Suprapubic skin (tissue), 3 donors: ENCODE measurements around the gene C2CD4A.

Experiments used
- POLR2AphosphoS5 ChIP-seq, 3 donors: sonication (generic); formaldehyde crosslinking; IDR thresholded peaks; one replicate each; pipeline ENCODE4 v1.6.1; 2017; ENCODE audit warnings: antibody characterized with exemption in 3 of 3
- TF ChIP-seq, protein P1 (sequence below), 2 donors: fragments of 200-600 bp in 1 of 2; fragments of 450-650 bp in 1 of 2; sonication (generic) in 1 of 2; IDR thresholded peaks; one replicate each; pipeline ENCODE4 v1.5.1; 2016 to 2019; ENCODE audit warnings: antibody characterized with exemption in 2 of 2, mild to moderate bottlenecking in 1 of 2, moderate library complexity in 1 of 2

- no peak for TF ChIP-seq POLR2AphosphoS5 (IDR thresholded peaks at IDR 0.05)
- TF ChIP-seq, protein P1, sequence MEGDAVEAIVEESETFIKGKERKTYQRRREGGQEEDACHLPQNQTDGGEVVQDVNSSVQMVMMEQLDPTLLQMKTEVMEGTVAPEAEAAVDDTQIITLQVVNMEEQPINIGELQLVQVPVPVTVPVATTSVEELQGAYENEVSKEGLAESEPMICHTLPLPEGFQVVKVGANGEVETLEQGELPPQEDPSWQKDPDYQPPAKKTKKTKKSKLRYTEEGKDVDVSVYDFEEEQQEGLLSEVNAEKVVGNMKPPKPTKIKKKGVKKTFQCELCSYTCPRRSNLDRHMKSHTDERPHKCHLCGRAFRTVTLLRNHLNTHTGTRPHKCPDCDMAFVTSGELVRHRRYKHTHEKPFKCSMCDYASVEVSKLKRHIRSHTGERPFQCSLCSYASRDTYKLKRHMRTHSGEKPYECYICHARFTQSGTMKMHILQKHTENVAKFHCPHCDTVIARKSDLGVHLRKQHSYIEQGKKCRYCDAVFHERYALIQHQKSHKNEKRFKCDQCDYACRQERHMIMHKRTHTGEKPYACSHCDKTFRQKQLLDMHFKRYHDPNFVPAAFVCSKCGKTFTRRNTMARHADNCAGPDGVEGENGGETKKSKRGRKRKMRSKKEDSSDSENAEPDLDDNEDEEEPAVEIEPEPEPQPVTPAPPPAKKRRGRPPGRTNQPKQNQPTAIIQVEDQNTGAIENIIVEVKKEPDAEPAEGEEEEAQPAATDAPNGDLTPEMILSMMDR (IDR thresholded peaks at IDR 0.05): no peak
These were observed 15.6 kb upstream of the C2CD4A start for GRCh38 chr15:62051166-62051565.
